Raji (cell line): ENCODE data around the gene VAPB.

Experiments used
- POLR2A ChIP-seq: IDR thresholded peaks from 2 replicates; pipeline ENCODE4 v1.6.1; 2011; ENCODE audit warnings: low read depth, low read length, control low read depth; ENCODE audit not compliant: insufficient read depth

The VAPB gene

DNA sequence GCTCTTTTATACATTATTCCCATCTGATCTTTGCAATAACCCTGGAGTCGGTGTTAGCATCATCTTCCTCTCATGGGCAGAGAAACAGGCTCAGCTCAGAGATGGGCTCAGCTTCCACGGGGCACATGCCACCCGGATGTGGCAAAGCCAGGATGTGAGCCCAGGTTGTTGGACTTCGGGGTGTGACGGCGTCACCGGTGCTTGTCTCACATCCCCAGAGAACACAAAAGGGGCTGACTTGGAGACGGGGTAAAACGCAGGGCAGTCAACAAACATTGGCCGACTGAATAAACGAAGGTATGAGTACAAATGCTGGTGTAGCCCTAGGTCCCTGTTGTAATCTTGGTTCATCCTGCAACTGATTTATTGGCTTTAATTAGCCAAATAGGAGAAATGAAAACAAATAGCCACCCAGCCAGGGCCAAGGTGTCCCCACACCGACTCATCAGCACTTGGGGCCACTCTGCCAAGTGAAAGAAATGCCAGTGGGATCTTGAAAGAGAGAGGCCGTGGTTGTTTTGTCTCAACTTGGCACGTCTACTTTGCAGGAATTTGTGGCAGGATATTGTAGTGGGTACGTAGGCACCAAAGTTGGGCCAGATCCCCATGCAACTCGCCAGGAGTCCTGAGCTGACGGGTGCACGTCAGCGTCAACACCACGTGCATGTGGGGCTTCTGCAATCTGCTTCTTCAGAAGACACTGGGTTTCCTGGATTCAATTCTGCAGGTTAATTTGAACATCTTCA is 83.4 kb downstream of the VAPB start:
- TF ChIP-seq POLR2A = no peak

DNA sequence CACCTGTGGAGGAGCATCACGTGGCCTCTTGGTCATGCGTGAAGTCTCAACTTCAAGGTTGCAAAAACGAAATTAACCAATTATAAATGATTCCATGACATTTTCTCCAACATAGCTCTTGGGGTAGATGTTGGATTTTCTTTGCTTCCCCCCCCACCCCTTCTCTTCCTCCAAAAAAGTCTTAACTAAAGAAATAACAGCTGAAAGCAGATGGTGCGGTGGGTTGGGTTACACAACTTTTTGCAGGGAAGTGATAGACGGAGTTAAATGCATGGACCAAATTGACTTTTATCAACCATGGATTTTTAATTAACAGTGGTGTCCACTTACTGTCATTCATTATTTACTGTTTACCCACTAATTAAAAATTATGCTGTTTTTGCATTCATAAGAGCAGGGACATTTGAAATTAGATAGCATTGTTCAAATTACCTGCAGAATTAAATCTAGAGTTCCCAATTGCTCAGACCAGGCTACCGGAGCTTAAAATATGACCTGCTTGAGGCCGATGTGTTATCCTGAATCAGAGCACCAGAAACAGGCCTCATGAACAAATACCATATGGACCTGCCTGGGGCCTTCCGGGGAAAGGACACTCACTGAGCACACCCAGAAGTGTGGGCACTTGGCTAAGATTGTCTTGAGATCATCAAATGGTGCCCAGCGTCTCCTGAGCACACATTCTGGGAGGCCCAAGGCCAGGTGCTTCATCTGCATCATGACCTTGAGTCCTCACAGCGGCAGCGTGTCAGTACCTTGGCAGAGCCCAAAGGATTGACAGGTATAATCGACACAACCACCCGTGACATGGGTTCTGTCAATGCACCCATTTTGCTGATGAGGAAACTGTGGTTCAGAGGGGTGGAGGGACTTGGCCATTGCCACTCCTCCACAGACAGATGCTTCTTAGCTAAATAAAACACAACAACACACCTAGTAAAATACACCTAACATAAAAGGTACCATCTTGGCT is 84.7 kb downstream of the VAPB start:
- no peak for TF ChIP-seq POLR2A

DNA sequence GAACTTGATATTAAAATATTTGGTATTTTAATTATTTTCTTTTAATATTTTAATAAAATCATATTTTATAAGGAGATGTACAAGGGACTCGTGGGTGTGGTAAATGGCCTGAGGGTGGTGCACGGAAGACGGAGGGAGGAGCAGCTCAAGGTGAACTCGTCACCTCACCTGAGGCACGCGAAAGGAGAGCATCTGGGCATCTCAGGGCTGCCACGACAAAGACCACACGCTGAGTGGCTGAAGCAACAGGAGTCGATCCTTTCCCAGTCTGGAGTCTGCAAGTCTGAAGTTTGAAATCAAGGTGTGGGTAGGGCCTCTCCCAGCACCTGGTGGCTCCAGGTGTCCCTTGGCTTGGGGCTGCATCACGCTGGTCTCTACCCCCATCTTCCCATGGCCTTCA is 86.4 kb downstream of the VAPB start:
- no peak for TF ChIP-seq POLR2A

GRCh38 chr20:58478141-58478805 is 89.2 kb downstream of the VAPB start:
- TF ChIP-seq POLR2A = no peak

GRCh38 chr20:58479726-58480440 is 90.9 kb downstream of the VAPB start:
- no peak for TF ChIP-seq POLR2A

- no peak for TF ChIP-seq POLR2A
Observed at GRCh38 chr20:58480551-58481336, 91.7 kb downstream of the VAPB start.

DNA sequence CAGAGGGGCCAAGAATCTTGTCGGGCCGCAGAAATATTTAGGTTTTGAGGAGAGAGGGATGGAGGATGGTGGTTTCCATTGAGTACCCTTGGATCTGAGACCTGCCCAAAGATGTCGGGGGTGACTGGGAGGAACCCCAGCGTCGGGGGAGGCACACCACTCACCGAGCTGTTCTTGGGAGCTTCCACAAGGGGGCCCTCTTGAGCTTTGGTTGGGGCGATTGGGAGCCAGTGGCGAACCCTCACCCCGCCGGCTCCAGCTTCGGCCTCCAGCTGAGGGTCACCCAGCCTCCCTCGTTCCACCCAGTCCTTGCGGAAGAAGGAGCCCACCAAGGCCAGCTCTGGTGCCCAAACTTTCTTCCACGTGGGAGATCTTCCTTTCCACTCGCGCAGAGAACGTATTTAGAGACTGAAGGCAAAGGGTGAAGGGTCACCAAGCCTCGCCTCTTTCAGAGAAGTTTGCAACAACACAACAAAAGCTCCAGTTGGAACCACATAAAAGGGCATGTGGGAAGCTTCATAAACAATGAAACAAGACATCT is 92.5 kb downstream of the VAPB start:
- TF ChIP-seq POLR2A = no peak

DNA sequence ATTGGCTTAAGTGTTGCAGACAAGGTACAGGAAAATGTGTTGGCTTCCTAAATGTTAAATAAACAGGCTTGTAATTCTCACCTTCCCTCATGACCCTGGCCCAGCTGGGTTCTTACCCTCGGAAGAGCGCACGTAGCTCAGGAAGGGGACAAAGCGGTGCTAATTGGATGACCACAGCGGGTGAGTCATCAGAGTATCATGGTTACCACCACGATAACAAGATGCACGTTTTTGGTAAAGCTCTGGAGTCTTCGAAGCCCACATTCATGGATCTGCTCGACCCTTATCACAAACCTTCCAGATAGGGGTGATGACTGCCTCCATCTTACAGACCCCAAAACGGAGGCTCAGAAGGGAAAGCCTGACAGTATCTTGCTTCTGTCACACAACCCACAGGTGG is 93.4 kb downstream of the VAPB start:
- no peak for TF ChIP-seq POLR2A

DNA sequence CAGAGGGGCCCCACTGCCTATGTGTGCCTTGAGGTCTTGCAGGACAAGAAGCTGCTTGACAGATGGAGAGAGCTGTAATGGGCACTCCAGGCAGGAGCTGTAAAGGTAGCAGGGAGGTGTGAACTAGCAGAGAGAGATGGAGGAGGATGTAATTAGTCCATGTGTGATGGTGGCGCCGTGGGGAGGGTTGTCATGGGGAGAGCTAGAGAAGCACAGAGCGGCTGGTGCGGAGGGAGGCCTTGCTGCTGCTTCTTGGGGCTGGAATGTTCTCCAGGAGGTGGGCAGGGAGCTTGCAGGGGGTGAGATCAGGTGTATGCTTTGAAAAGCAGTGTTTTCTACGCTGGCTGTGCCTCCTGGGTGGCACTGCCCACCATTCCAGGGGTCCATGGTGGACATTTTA is 94.0 kb downstream of the VAPB start:
- TF ChIP-seq POLR2A = no peak

DNA sequence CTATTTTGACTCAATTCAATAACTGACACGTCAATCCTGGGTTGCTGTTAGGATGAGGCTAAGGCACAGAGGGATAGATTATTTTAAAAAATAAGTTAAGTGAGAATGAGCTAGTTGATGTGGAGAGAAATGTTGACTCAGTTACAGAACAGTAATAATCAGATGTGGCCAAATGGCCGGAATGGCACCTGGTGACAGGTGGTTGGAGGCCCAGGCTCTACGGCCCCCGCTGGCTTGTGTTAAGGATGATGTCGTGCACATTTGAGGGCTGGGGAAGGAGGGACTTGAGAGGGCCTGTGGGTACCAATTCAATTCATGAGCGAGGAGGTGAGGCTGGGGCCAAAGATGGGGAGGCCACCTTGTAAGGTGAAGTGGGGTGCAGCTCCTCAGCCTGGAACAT is 94.4 kb downstream of the VAPB start:
- no peak for TF ChIP-seq POLR2A

DNA sequence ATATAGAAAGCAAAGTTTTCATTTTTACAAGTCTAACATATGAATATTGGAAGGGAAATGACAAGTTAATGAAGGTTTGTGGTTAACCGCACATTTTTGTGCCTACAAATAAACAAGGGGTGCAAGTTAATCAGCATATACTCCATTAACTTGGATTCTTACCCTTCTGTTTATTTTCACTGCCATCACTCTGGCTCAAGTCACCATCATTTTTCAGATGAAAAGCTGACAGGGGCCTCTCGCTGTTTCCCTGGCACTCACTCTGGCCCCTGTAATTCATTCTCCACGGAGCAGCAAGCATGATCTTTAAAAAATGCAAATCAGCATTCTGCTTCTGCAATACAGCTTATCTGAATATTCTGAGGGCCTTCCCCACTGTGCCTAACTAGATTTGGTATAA is 96.4 kb downstream of the VAPB start:
- no peak for TF ChIP-seq POLR2A

DNA sequence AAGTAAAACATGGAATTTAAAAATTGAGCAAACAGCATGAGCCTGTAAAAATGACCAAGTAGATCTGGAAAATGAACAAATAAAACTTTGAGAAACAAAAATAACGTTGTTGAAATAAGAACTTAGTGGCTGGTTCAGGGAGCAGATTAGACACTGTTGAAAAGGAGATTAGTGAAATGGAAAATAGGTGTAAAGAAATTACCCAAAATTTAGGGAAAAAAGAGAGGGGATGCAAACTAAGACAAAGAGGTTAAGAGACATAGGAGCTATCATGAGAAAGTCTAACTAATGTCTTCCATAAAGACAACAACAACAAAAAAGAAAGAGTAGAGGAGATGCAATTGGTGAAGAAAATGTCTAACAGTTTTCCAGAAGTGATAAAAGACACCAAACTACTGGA is 97.2 kb downstream of the VAPB start:
- TF ChIP-seq POLR2A = no peak

DNA sequence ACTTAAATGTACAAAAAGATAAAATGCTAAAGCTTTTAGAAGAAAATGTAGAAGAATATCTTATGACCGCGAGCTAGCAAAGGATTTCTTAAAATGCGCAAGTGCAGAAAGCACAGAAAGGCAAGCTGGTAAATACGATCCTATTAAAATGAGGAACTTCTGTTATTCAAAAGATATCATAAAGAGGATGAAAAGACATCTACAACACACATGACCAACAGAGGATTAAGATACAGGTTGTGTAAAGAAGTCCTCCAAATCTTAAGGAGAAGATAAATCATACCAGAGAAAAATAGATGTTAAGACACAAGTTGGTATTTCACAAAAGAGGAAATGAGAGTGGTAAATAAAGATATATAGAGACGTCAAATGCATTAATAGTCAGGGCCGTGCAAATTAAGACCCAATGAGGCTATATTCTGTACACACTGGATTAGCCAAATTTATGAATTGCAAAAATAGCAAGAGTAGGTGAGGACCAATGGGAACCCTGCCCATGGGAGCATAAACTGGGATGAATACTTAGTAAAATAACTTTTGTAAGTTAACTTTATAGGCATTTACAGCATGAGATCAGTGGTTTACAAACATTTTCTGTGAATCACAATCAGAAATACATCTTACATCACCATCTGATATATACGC is 103.2 kb downstream of the VAPB start:
- TF ChIP-seq POLR2A = no peak
